NT2/D1 (cell line): ENCODE measurements around the gene MAPK6.

Experiments used
- SUZ12 ChIP-seq: IDR thresholded peaks from 2 replicates; pipeline ENCODE4 v1.6.1; 2011; ENCODE audit not compliant: insufficient read length, insufficient read depth; ENCODE audit errors: extremely low read depth
- ZNF274 ChIP-seq: IDR thresholded peaks from 2 replicates; pipeline ENCODE4 v1.6.1; 2011; ENCODE audit warnings: mild to moderate bottlenecking, low read depth, low read length

GRCh38 chr15:52021128-52021671, 2.2 kb downstream of the MAPK6 start:
- TF ChIP-seq ZNF274 (no peak), SUZ12 (no peak)
